ENCODE measurements around the gene DDX59.
A peak's percentile ranks its signal among the peaks of the same experiment; 100 is the strongest.
"Not testable (repeated sequence)": the region's sequence is repeated elsewhere in the genome, so short reads cannot be mapped to it uniquely, and the experiment has no call there.

DDX59 gene

GRCh38 chr1:200634261-200635122, 35.2 kb downstream of the DDX59 start:
- DNase-seq (ENCODE audit: low read depth) = peak; percentile 42
- no peak overlapping the region for H3K4me3 ChIP-seq (ENCODE audit: low read depth, low read length)
- TF ChIP-seq CTCF (IDR thresholded peaks at IDR 0.05; ENCODE audit: insufficient read depth, low read depth, low read length, missing control alignments) = peak; percentile 37

- DNase-seq (ENCODE audit: low read depth) = no peak
- H3K4me3 ChIP-seq (ENCODE audit: low read depth, low read length) = no peak overlapping the region
- no peak for TF ChIP-seq CTCF (IDR thresholded peaks at IDR 0.05; ENCODE audit: insufficient read depth, low read depth, low read length, missing control alignments)
Observed at GRCh38 chr1:200631375-200631774, 38.3 kb downstream of the DDX59 start.

- DNase-seq (ENCODE audit: low read depth); H3K4me3 ChIP-seq (ENCODE audit: low read depth, low read length): not testable (repeated sequence)
Observed at GRCh38 chr1:200630515-200630899, 39.2 kb downstream of the DDX59 start.

DNA sequence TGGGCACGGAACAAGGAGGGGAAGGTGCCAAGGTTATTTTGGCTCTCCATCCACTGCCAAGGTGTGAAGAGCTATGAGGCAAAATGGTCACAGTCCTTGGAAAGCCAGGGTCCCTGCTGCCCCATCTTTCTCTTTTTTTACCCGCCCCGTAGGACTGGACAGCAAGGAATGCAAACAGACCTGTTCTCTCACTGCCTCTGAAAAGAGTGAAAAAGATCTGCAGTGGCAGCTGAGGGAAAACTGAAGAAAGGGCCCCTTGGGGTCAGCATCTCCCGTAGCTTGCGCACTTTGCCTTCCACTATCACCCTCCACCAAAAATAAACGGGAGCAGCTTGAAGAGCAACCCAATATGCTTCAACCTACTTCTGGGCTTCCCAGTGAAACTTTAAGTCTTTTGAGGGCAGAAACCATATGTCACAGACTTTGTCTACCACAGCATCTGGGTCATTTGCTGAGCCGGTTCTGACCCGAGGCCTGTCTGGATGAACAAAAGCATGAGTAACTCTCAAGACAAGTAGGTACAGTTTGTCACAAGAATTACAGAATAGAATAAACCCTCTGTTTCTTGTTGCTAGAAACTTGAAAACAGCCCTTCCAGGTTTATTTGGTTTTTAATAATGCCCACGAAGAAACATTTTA, 39.7 kb downstream of the DDX59 start:
- no peak for DNase-seq (ENCODE audit: low read depth)
- no peak overlapping the region for H3K4me3 ChIP-seq (ENCODE audit: low read depth, low read length)
- no peak for TF ChIP-seq CTCF (IDR thresholded peaks at IDR 0.05; ENCODE audit: insufficient read depth, low read depth, low read length, missing control alignments)

DNA sequence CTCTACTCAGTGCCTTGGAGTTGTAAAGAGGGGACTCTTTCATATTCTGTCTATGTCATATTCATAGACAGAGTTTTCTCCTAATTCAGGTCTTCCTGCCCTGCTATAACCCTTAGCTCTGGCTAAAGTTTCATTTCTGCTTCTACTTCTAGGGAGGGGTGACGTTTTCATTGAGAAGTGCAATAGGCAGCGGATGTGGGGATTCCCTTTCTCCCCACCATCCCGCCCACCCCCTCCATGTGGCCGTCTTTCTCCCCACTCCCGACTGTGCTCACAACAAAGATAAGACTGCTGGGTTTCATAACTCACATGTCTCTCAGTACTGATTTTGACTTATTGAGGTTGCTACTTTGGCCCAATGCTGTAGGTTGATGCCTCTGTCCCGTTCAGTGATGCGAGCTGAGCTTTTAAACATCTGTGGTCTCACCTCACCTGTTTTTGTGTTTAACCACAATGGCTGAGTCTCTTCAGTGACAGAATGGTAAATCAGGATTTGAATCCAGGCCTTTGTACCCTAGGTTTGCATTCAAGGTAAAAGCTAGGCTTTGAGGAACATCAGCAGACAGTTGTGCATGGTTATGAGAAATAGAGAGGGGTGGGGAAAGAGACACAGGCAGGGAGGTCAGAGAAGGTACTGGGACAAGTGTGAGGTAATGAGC, 41.4 kb downstream of the DDX59 start:
- peak overlapping the region; percentile 34 for H3K4me3 ChIP-seq (ENCODE audit: low read depth, low read length)
- TF ChIP-seq CTCF (IDR thresholded peaks at IDR 0.05; ENCODE audit: insufficient read depth, low read depth, low read length, missing control alignments) = no peak
- DNase-seq (ENCODE audit: low read depth) = peak; percentile 92

DNA sequence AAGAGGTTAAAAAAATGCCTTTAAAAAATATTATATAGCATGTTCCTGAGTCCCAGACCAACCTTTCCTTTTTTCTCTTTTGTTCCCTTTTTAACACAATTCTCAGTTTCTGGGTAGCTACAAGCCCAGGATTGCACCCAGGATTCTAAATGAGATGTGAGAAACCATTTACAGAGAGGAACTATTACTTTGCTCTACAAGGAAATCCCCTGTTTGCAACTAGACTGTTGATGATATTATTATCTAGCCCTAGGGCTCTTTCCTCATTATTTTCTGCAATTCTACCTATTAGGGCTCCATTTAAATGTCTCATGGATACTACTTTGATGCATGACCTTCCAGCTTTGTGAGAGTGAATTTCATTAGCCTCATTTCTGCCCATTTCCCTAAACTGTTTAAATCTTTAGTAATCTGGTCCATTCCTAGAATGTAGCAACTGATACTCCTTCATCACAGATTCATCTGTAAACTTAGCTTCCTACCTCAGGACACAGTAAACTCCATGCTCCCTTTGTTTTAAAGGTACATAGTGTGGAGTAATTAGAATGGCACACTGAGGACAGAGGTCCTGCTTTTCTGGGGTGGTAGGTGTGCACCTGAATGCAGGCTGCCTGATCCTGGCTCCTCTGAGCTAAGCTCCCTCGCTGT, 42.0 kb downstream of the DDX59 start:
- peak overlapping the region; percentile 34 for H3K4me3 ChIP-seq (ENCODE audit: low read depth, low read length)
- DNase-seq (ENCODE audit: low read depth) = peak; percentile 54
- no peak for TF ChIP-seq CTCF (IDR thresholded peaks at IDR 0.05; ENCODE audit: insufficient read depth, low read depth, low read length, missing control alignments)

Measured in GM12865 (cell line).